Muscle layer of duodenum (tissue), 2 donors: Measurements from ENCODE around the gene NUDT1.

Experiments used
- H3K27ac ChIP-seq: one replicate; pipeline ENCODE4 v1.7.0; 2013; ENCODE audit warnings: mild to moderate bottlenecking, low read length
- H3K27me3 ChIP-seq: one replicate; pipeline ENCODE4 v1.7.0; 2013; ENCODE audit warnings: low read depth, mild to moderate bottlenecking, control low read depth, low read length
- H3K36me3 ChIP-seq, 2 donors: one replicate each; pipeline ENCODE4 v1.7.0; 2013; ENCODE audit warnings: low read length in 2 of 2, control low read depth in 1 of 2, mild to moderate bottlenecking in 1 of 2; ENCODE audit not compliant: insufficient read depth in 2 of 2, control insufficient read depth in 1 of 2
- H3K4me1 ChIP-seq, 2 donors: one replicate each; pipeline ENCODE4 v1.7.0; 2013; ENCODE audit warnings: low read length in 2 of 2, mild to moderate bottlenecking in 2 of 2, control low read depth in 1 of 2, moderate library complexity in 1 of 2; ENCODE audit not compliant: insufficient read depth in 2 of 2, control insufficient read depth in 1 of 2
- H3K4me3 ChIP-seq, 2 donors: one replicate each; pipeline ENCODE4 v1.7.0; 2013; ENCODE audit warnings: low read length in 2 of 2, low read depth in 1 of 2, mild to moderate bottlenecking in 1 of 2
- H3K9me3 ChIP-seq, 2 donors: one replicate each; pipeline ENCODE4 v1.7.0; 2013; ENCODE audit warnings: low read length in 2 of 2, control low read depth in 1 of 2, mild to moderate bottlenecking in 1 of 2; ENCODE audit not compliant: control insufficient read depth in 1 of 2
- donor health status: healthy.

The NUDT1 gene

DNA sequence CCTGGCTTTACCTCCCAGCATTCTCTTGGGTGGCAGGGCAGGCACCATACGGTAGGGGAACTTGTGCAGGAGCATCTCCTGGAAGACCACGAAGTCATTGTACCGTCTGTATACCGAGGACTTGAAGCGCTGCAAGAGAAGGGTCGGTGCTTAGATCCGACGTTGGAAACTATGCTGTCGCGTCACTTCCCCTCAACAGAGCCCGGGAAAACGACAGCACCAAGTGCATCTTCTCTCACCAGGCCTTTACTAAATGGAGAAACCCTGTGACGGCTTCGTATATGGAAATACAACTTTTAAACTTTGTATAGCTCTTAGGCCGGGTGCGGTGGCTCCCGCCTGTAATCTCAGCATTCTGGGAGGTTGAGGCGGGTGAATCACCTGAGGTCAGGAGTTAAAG is 33.1 kb downstream of the NUDT1 start:
- Histone ChIP-seq H3K36me3 (peaks cover 3 to 36% of the 10 kb centered on the region in 2 donors), H3K4me1 (peaks cover 0 to 3% of the 10 kb centered on the region in 2 donors), H3K27ac (no peak overlapping the region), H3K9me3 (no peaks in the 10 kb centered on the region), H3K4me3 (no peak overlapping the region), H3K27me3 (no peaks in the 10 kb centered on the region)

DNA sequence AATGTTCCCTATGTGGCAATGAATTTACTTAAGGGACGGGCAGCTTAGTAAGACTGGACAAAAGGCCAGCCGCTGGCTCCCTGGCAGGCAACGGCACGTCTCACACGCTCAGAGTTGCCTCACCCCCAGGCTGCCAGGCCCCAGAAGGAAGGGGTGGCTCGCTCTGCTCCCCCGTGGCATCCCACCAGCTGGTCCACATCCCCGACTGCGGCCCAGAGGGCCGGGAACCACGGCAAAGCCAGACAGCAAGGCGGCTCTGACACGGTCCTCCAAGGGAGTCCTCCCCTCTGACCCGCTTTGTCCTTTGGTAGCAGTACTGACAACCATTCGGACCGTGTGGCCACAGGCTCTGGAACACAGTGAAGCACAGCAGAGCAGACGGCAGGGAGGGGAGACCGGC is 34.1 kb downstream of the NUDT1 start:
- Histone ChIP-seq H3K9me3 (no peaks in the 10 kb centered on the region), H3K4me1 (peaks cover 0 to 6% of the 10 kb centered on the region in 2 donors), H3K36me3 (peaks cover 3 to 30% of the 10 kb centered on the region in 2 donors), H3K27ac (no peak overlapping the region), H3K4me3 (no peak overlapping the region), H3K27me3 (no peaks in the 10 kb centered on the region)

- Histone ChIP-seq H3K36me3 (peaks cover 0 to 24% of the 10 kb centered on the region in 2 donors), H3K27ac (no peak overlapping the region), H3K27me3 (no peaks in the 10 kb centered on the region), H3K9me3 (no peaks in the 10 kb centered on the region), H3K4me1 (peaks cover 5 to 20% of the 10 kb centered on the region in 2 donors), H3K4me3 (no peak overlapping the region)
These were observed 36.0 kb downstream of the NUDT1 start for GRCh38 chr7:2278026-2278425.

GRCh38 chr7:2279896-2280295 is 37.9 kb downstream of the NUDT1 start:
- H3K27ac ChIP-seq: no peak overlapping the region
- no peaks in the 10 kb centered on the region for H3K9me3 ChIP-seq
- H3K4me1 ChIP-seq: peaks cover 5 to 20% of the 10 kb centered on the region in 2 donors
- no peaks in the 10 kb centered on the region for H3K27me3 ChIP-seq
- H3K4me3 ChIP-seq: no peak overlapping the region
- peaks cover 0 to 13% of the 10 kb centered on the region in 2 donors for H3K36me3 ChIP-seq

GRCh38 chr7:2280424-2280823 is 38.4 kb downstream of the NUDT1 start:
- Histone ChIP-seq H3K9me3 (no peaks in the 10 kb centered on the region), H3K4me3 (no peak overlapping the region), H3K36me3 (peaks cover 0 to 10% of the 10 kb centered on the region in 2 donors), H3K27me3 (no peaks in the 10 kb centered on the region), H3K27ac (no peak overlapping the region), H3K4me1 (peaks cover 5 to 20% of the 10 kb centered on the region in 2 donors)

- peaks cover 5 to 20% of the 10 kb centered on the region in 2 donors for H3K4me1 ChIP-seq
- H3K36me3 ChIP-seq: peaks cover 0 to 6% of the 10 kb centered on the region in 2 donors
- no peaks in the 10 kb centered on the region for H3K9me3 ChIP-seq
- no peak overlapping the region for H3K27ac ChIP-seq
- H3K4me3 ChIP-seq: peak overlapping the region in 1 of 2 donors; percentile 44
- H3K27me3 ChIP-seq: no peaks in the 10 kb centered on the region
These were observed 39.5 kb downstream of the NUDT1 start for GRCh38 chr7:2281541-2281940.

DNA sequence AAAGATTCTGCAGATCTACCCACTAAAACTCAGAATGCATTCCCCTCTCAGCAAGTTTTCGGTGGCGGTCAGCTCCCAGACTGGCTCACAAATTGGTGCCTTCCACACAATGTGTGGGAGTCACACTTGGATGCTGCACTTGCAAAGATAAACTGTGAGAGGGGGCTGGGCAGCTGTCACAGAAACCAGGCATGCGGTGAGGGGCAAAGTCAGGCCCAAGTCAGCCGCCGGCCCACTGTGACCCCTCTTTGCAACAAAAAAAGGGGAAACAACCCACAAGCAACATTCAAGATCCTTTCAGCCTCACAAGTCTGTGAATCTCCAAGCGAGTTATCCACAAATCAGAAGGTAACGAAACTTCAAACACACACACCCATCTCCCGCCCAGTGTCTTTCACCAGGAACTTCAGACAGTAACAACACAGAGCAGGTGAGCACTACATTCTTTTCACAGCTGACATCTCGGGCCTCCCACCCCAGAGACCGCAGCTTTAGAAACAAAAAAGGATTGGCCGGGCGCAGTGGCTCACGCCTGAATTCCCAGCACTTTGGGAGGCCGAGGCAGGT is 40.2 kb downstream of the NUDT1 start:
- H3K27ac ChIP-seq: no peak overlapping the region

GRCh38 chr7:2283074-2283473 is 41.0 kb downstream of the NUDT1 start:
- H3K4me1 ChIP-seq: peaks cover 5 to 20% of the 10 kb centered on the region in 2 donors
- no peaks in the 10 kb centered on the region for H3K27me3 ChIP-seq
- no peak overlapping the region for H3K4me3 ChIP-seq
- H3K9me3 ChIP-seq: no peaks in the 10 kb centered on the region
- no peaks in the 10 kb centered on the region for H3K36me3 ChIP-seq
- no peak overlapping the region for H3K27ac ChIP-seq

More for the DNA sequence above, 40.2 kb downstream of the NUDT1 start:
- H3K27me3 ChIP-seq: no peaks in the 10 kb centered on the region
- H3K9me3 ChIP-seq: no peaks in the 10 kb centered on the region
- peaks cover 5 to 20% of the 10 kb centered on the region in 2 donors for H3K4me1 ChIP-seq
- no peaks in the 10 kb centered on the region for H3K36me3 ChIP-seq
- H3K4me3 ChIP-seq: peak overlapping the region in 1 of 2 donors; percentile 44

DNA sequence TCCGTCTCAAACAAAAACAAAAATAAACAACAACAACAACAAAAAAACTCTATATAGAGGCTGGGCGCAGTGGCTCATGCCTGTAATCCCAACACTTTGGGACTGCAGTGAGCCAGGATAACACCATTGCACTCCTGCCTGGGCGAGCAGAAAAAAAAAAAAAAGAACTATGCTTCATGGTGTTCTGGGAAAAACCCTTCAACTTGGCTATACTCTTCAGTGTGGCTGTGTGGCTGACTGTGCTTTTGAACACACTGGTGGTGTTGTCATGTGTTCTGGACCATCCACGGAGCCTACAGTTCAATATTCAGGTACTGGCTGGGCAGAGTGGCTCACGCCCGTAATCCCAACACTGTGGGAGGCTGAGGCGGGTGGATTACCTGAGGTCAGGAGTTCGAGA is 45.7 kb downstream of the NUDT1 start:
- H3K27me3 ChIP-seq: no peaks in the 10 kb centered on the region
- H3K4me3 ChIP-seq: no peak overlapping the region
- H3K9me3 ChIP-seq: no peaks in the 10 kb centered on the region
- no peak overlapping the region for H3K27ac ChIP-seq
- H3K36me3 ChIP-seq: no peaks in the 10 kb centered on the region
- no peaks in the 10 kb centered on the region for H3K4me1 ChIP-seq

- no peaks in the 10 kb centered on the region for H3K4me1 ChIP-seq
- H3K27ac ChIP-seq: no peak overlapping the region
- H3K9me3 ChIP-seq: no peaks in the 10 kb centered on the region
- H3K27me3 ChIP-seq: no peaks in the 10 kb centered on the region
- no peak overlapping the region for H3K4me3 ChIP-seq
- H3K36me3 ChIP-seq: no peaks in the 10 kb centered on the region
These were observed 46.5 kb downstream of the NUDT1 start for GRCh38 chr7:2288503-2288902.

GRCh38 chr7:2289111-2289586 is 47.1 kb downstream of the NUDT1 start:
- Histone ChIP-seq H3K36me3 (no peaks in the 10 kb centered on the region), H3K4me1 (no peaks in the 10 kb centered on the region), H3K4me3 (no peak overlapping the region), H3K27me3 (no peaks in the 10 kb centered on the region), H3K9me3 (no peaks in the 10 kb centered on the region), H3K27ac (no peak overlapping the region)

DNA sequence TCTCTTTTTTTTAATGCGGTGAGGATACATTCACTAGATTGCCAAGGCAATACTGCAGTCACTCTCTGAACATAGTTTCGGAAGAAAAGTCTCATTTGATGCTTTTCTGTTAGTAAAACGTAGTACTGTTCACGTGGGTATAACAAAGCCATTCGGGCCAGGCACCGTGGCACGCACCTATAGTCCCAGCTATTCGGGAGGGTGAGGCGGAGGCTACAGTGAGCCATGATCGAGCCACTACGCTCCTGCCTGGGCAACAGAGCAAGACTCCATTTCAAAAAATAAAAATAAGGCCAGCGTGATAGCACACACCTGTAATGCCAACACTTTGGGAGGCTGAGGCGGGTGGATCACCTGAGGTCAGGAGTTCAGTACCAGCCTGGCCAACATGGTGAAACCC is 47.6 kb downstream of the NUDT1 start:
- H3K4me1 ChIP-seq: no peaks in the 10 kb centered on the region
- H3K9me3 ChIP-seq: no peaks in the 10 kb centered on the region
- no peaks in the 10 kb centered on the region for H3K27me3 ChIP-seq
- no peaks in the 10 kb centered on the region for H3K36me3 ChIP-seq
- no peak overlapping the region for H3K27ac ChIP-seq
- no peak overlapping the region for H3K4me3 ChIP-seq
